Osteoblast (primary cell): Measurements from ENCODE around the gene WIZ. TPM values are rescaled to one million over a fixed set of nuclear protein-coding genes. Genes with fewer than 3 reads are reported as not detected.
"Not testable (repeated sequence)": the region's sequence is repeated elsewhere in the genome, so short reads cannot be mapped to it uniquely, and the experiment has no call there.

Source experiments
- DNase-seq: peaks from one replicate; pipeline ENCODE4 v3.0.0; 2011; ENCODE audit warnings: low spot score, mixed read lengths; ENCODE audit not compliant: insufficient read length; ENCODE audit errors: missing footprints
- H2AFZ ChIP-seq: 2 replicates; pipeline ENCODE4 v1.6.0; 2011; ENCODE audit warnings: mild to moderate bottlenecking, low read length
- H3K27ac ChIP-seq: 2 replicates; pipeline ENCODE4 v1.5.1; 2011; ENCODE audit warnings: mild to moderate bottlenecking, low read depth, low read length, moderate library complexity
- H3K27me3 ChIP-seq: 2 replicates; pipeline ENCODE4 v1.6.0; 2012; ENCODE audit warnings: mild to moderate bottlenecking, control low read depth, inconsistent platforms, low read length, moderate library complexity; ENCODE audit not compliant: insufficient read depth
- H3K36me3 ChIP-seq: 2 replicates; pipeline ENCODE4 v1.5.1; 2011; ENCODE audit warnings: mild to moderate bottlenecking, low read length, control low read depth, moderate library complexity; ENCODE audit not compliant: insufficient read depth
- H3K4me1 ChIP-seq: 2 replicates; pipeline ENCODE4 v1.5.1; 2011; ENCODE audit warnings: mild to moderate bottlenecking, low read length, control low read depth, moderate library complexity; ENCODE audit not compliant: insufficient read depth
- H3K4me2 ChIP-seq: 2 replicates; pipeline ENCODE4 v1.6.0; 2011; ENCODE audit warnings: mild to moderate bottlenecking, low read length; ENCODE audit not compliant: insufficient read depth
- H3K4me3 ChIP-seq: fragments of 200-600 bp; sonication (generic); 3 replicates; pipeline ENCODE4 v1.5.1; 2012; ENCODE audit warnings: mild to moderate bottlenecking, low read length, inconsistent platforms; ENCODE audit not compliant: insufficient read depth
- H3K79me2 ChIP-seq: 2 replicates; pipeline ENCODE4 v1.6.0; 2012; ENCODE audit warnings: mild to moderate bottlenecking, low read length, control low read depth, inconsistent platforms; ENCODE audit not compliant: insufficient read depth
- H3K9me3 ChIP-seq: 2 replicates; pipeline ENCODE4 v1.5.1; 2011; ENCODE audit warnings: low read depth, low read length, control low read depth
- H4K20me1 ChIP-seq: 2 replicates; pipeline ENCODE4 v1.6.0; 2012; ENCODE audit warnings: mild to moderate bottlenecking, low read length, control low read depth; ENCODE audit not compliant: insufficient read depth
- total RNA-seq: library from RNA; depleted of rRNA; stranded (reverse); fragments of >200 nt; gene quantifications from 2 replicates; pipeline ENCODE4 v1.2.3, GENCODE V29; 2012
- TF ChIP-seq, protein P1 (sequence below): IDR thresholded peaks from 2 replicates; pipeline ENCODE4 v1.5.1; 2011; ENCODE audit warnings: mild to moderate bottlenecking, low read depth, low read length, moderate library complexity; ENCODE audit errors: extremely low read depth

Gene WIZ
- total RNA-seq, 1 donor: 9.8 TPM

DNA sequence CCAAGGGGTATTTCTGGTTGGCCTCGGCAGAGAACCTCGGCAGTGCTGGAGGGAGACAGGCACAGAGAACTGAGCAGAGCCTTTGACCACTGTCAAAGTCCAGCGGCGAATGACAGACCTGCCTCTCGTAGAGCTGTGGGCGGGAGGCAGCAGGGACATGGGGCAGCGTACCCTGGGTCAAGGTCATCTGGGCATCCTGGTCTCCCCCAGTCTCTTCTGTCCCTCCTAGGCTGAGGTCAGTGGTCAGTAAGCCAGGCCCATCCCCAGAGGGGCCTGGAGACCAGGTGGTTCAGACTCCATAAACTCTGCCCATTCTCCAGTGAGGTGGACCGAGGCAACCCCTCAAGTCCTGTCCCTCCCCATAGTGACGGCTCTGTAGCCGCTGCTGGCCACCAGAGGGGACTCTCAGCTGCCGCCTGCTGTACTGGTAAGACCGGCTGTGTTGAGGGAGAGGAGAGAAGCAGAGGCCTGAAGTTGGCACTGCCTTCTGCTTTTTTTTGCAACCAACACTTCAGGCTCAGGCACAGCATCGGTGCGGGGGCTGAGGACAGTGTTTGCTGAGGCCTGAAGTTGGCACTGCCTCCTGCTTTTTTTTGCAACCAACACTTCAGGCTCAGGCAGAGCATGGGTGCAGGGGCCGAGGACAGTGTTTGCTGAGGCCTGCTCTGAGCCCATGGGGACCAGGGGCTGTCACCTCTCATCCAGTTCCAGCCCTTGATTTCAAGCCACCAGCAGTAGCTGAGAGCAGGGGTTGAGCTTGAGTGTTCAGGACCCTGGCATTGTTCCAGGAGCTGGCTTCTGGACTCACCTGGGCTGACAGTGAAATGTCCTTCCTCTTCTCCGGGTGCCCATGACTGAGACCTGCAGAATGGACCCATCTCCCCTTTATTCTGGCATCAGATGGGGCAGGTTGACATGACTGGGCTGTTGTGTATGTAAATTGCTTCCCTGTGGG is 29.9 kb upstream of the WIZ start, which contains the start of gene PGLYRP2:
TSS of gene PGLYRP2 (minus strand) at position 111 of the 955 bp plus-strand sequence. CDS start 130 bp downstream, outside the sequence.
- no peaks in the 10 kb centered on the region for H3K36me3 ChIP-seq
- no peak within 1 kb of the TSS for H2AFZ ChIP-seq
- no peaks in the 10 kb centered on the region for H3K4me1 ChIP-seq
- no peak within 1 kb of the TSS for H3K27ac ChIP-seq
- H3K27me3 ChIP-seq: no peaks in the 10 kb centered on the region
- TF ChIP-seq, protein P1, sequence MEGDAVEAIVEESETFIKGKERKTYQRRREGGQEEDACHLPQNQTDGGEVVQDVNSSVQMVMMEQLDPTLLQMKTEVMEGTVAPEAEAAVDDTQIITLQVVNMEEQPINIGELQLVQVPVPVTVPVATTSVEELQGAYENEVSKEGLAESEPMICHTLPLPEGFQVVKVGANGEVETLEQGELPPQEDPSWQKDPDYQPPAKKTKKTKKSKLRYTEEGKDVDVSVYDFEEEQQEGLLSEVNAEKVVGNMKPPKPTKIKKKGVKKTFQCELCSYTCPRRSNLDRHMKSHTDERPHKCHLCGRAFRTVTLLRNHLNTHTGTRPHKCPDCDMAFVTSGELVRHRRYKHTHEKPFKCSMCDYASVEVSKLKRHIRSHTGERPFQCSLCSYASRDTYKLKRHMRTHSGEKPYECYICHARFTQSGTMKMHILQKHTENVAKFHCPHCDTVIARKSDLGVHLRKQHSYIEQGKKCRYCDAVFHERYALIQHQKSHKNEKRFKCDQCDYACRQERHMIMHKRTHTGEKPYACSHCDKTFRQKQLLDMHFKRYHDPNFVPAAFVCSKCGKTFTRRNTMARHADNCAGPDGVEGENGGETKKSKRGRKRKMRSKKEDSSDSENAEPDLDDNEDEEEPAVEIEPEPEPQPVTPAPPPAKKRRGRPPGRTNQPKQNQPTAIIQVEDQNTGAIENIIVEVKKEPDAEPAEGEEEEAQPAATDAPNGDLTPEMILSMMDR: peak; percentile 19
- H3K79me2 ChIP-seq: no peaks in the 10 kb centered on the region
- DNase-seq: peak; percentile 65
- H3K4me3 ChIP-seq: no peak within 1 kb of the TSS
- H3K4me2 ChIP-seq: no peak within 1 kb of the TSS
- no peaks in the 10 kb centered on the region for H3K9me3 ChIP-seq
- H4K20me1 ChIP-seq: no peaks in the 10 kb centered on the region

DNA sequence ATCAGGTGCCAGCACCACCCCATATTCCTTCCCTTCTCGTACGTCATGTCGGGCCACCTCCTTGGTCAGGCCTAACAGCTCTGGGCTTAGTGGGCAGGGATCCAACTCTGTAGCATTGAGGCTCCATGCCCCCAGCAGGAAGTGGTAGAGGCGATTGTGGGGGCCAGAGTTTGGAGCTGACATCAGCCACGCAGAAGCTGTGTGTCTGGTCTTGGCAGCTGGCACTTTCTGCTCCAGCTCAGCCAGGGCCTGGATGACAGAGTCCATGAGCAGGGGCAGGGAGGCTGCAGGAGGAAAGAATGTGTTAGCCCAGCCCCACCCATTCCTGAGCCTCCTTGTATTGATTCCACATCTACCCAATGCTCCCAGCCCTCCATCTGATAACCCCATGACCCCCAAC is 26.6 kb upstream of the WIZ start:
- Histone ChIP-seq H3K4me3 (no peak overlapping the region), H4K20me1 (no peaks in the 10 kb centered on the region), H3K9me3 (no peaks in the 10 kb centered on the region), H3K27me3 (no peaks in the 10 kb centered on the region), H2AFZ (no peak overlapping the region), H3K79me2 (no peaks in the 10 kb centered on the region), H3K27ac (no peak overlapping the region), H3K36me3 (no peaks in the 10 kb centered on the region), H3K4me1 (no peaks in the 10 kb centered on the region), H3K4me2 (no peak overlapping the region)
- TF ChIP-seq, protein P1: no peak
- DNase-seq: peak; percentile 45

DNA sequence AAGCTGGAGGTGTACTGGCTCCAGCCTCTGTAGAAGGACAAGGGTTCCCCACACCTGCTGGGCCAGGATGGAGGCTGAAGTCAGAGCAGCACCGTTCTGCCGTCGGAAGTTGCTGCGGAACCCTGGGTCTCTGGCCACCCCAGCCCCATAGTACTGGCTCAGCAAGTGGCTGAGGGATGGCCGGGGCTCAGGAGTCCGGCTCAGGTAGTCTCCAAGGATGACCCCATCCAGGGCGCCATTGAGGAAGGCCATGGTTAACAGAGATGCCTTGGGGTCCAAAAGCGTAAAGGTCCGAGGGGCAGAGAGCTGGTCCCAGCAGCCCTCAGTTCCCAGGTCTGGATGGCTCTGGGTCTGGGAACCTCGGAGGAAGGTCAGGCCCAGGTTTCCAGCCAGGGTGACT is 25.9 kb upstream of the WIZ start:
- no peak overlapping the region for H2AFZ ChIP-seq

DNA sequence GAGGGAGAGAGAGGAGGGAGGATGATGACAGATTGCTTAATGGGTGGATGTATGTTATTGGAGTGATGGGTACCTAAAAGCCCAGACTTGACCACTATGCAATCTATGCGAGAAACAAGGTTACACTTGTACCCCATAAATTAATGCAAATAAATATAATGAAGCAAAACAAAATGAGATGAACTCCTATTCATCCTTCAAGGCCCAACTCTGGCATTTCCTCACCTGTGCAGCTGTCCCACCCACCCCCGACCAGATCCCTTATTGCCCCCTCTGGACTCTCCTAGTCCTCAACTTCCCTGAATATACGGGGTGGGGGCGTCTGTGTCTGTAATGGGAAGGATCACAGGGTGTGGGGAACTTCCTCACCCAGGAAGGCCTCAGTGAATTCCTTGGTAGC is 25.4 kb upstream of the WIZ start:
- Histone ChIP-seq H3K27ac (no peak overlapping the region), H3K36me3 (no peaks in the 10 kb centered on the region), H3K4me3 (no peak overlapping the region), H3K9me3 (no peaks in the 10 kb centered on the region), H3K4me1 (no peaks in the 10 kb centered on the region), H4K20me1 (no peaks in the 10 kb centered on the region), H3K27me3 (no peaks in the 10 kb centered on the region), H3K79me2 (no peaks in the 10 kb centered on the region), H3K4me2 (no peak overlapping the region), H2AFZ (no peak overlapping the region)
- no peak for DNase-seq
- TF ChIP-seq, protein P1: no peak

More for the DNA sequence above, 25.9 kb upstream of the WIZ start:
- Histone ChIP-seq H3K36me3 (no peaks in the 10 kb centered on the region), H3K4me2 (no peak overlapping the region), H3K27me3 (no peaks in the 10 kb centered on the region), H3K79me2 (no peaks in the 10 kb centered on the region), H3K4me3 (no peak overlapping the region), H3K27ac (no peak overlapping the region), H4K20me1 (no peaks in the 10 kb centered on the region), H3K9me3 (no peaks in the 10 kb centered on the region), H3K4me1 (no peaks in the 10 kb centered on the region)
- TF ChIP-seq, protein P1: no peak
- no peak for DNase-seq

DNA sequence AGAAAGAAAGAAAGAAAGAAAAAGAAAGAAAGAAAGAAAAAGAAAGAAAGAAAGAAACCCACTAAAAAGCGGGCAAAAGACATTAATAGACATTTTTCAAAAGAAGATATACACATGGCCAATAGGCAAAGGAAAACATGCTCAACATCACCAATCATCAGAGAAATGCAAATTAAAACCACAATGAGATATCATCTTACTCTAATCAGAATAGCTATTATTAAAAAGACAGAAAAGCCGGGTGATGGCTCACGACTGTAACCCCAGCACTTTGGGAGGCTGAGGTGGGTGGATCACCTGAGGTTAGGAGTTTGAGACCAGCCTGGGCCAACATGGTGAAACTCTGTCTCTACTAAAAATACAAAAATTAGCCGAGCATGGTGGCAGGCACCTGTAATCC is 24.1 kb upstream of the WIZ start:
- DNase-seq, H3K79me2 ChIP-seq, H4K20me1 ChIP-seq, H3K27ac ChIP-seq, H3K4me1 ChIP-seq, H3K36me3 ChIP-seq, H3K4me2 ChIP-seq, H3K27me3 ChIP-seq, H2AFZ ChIP-seq, H3K9me3 ChIP-seq, H3K4me3 ChIP-seq: not testable (repeated sequence)
